Transverse colon (tissue), 4 donors: Measurements from ENCODE around the gene TBCD. TPM values are rescaled to one million over a fixed set of nuclear protein-coding genes. Genes with fewer than 3 reads are reported as not detected.

Source experiments
- DNase-seq: peaks from one replicate; pipeline ENCODE4 v3.0.0-alpha.2; 2019
- H3K27ac ChIP-seq, 4 donors: fragments of 200-600 bp; sonication (generic); 2 replicates each; pipeline ENCODE4 v1.5.1; 2016 to 2018; ENCODE audit warnings: inconsistent platforms in 4 of 4
- H3K27me3 ChIP-seq: fragments of 200-600 bp; sonication (generic); 2 replicates; pipeline ENCODE4 v1.5.1; 2017; ENCODE audit warnings: inconsistent platforms
- H3K36me3 ChIP-seq, 4 donors: fragments of 200-600 bp; sonication (generic); 2 replicates each; pipeline ENCODE4 v1.5.1; 2017 to 2019; ENCODE audit warnings: inconsistent platforms in 4 of 4
- H3K4me1 ChIP-seq, 4 donors: fragments of 200-600 bp; sonication (generic); 2 replicates each; pipeline ENCODE4 v1.5.1; 2017 to 2020; ENCODE audit warnings: inconsistent platforms in 4 of 4
- H3K4me3 ChIP-seq, 4 donors: fragments of 200-600 bp; sonication (generic); 1 replicate in 1 of 4; 2 replicates in 3 of 4; pipeline versions ENCODE4 v1.5.1 to v1.6.1; 2017 to 2019; ENCODE audit warnings: inconsistent platforms in 4 of 4
- H3K9me3 ChIP-seq, 2 donors: fragments of 200-600 bp; sonication (generic); 2 replicates each; pipeline ENCODE4 v1.5.1; 2017 to 2019; ENCODE audit warnings: inconsistent platforms in 2 of 2
- CTCF ChIP-seq, 5 experiments: fragments of 200-600 bp in 3 of 5; fragments of 450-650 bp in 2 of 5; sonication (generic) in 3 of 5; IDR thresholded peaks; 1 replicate in 2 of 5; 2 replicates in 3 of 5; pipeline ENCODE4 v1.5.1; 2016 to 2017; ENCODE audit warnings: antibody characterized with exemption in 5 of 5, inconsistent platforms in 3 of 5, mild to moderate bottlenecking in 2 of 5, moderate library complexity in 1 of 5
- EP300 ChIP-seq: sonication (generic); formaldehyde crosslinking; IDR thresholded peaks from one replicate; pipeline ENCODE4 v1.6.1; 2017; ENCODE audit warnings: antibody characterized with exemption, low read depth
- POLR2A ChIP-seq: fragments of 450-650 bp; IDR thresholded peaks from one replicate; pipeline ENCODE4 v1.6.1; 2016; ENCODE audit warnings: antibody characterized with exemption, mild to moderate bottlenecking, moderate library complexity
- POLR2AphosphoS5 ChIP-seq, 3 donors: sonication (generic); formaldehyde crosslinking; IDR thresholded peaks; one replicate each; pipeline ENCODE4 v1.6.1; 2016; ENCODE audit warnings: antibody characterized with exemption in 3 of 3
- WGBS, 2 donors: methylation state at CpG; one replicate each; pipeline ENCODE4 v1.1.5; 2018; ENCODE audit warnings: low coverage in 1 of 2; 5-methylcytosine and 5-hydroxymethylcytosine counted together
- in situ Hi-C, 4 donors: fragments of 200-750 bp; cut with MboI; loops; one replicate each; pipeline versions ENCODE4 v1.15.0 to v1.15.1; 2017; ENCODE audit warnings: low sequenced_read_pairs in 3 of 4, low pct_ligation_motif_present in 1 of 4, low pct_unique_long_range_greater_than_20kb in 1 of 4
- intact Hi-C: fragments of 100-400 bp; cut with DNase I; formaldehyde crosslinking; loops from one replicate; pipeline ENCODE4 v1.15.1; 2023; ENCODE audit warnings: low total_unique reads
- total RNA-seq, 4 donors: library from RNA; depleted of rRNA; stranded (reverse); fragments of >200 nt; gene quantifications; one replicate each; pipeline ENCODE4 v1.1.0, GENCODE V29; 2016

TBCD gene
- total RNA-seq, 4 donors from 2014 or later = 38.6 to 104 (median 39.8) TPM

DNA sequence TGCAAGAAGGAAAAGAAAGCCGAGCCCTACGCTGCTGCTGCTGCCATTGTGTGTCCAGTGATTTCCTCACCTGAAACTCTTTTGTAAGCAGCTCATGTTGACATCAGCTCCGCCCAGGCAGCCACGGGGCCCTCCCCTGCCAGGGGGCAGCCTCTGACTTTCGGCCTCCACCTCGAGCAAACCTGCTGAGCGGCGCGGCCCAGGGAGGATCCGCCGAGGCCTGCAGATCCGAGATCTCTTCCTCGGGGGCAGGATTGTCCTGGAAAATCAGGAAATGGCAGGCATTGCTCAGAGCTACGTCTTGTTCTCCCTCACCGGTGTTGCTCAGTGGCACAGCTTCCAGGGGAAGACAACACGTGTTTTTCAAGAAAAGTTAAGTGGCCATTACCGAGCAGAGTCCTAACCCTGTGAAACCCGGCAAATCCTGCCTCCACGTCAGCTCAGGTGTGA, 123.6 kb downstream of the TBCD start:
- peak overlapping the region in 1 of 4 donors; percentile 71 for H3K27ac ChIP-seq
- intact Hi-C loops = no loop called here
- peaks cover 4 to 22% (median 13%) of the 10 kb centered on the region in 4 donors for H3K4me1 ChIP-seq
- in situ Hi-C loops = no loop called here
- H3K9me3 ChIP-seq = no peaks in the 10 kb centered on the region
- H3K4me3 ChIP-seq = no peak overlapping the region
- peaks cover 0 to 5% (median 0%) of the 10 kb centered on the region in 4 donors for H3K36me3 ChIP-seq
- H3K27me3 ChIP-seq = no peaks in the 10 kb centered on the region
- no peak for DNase-seq
- 91 to 97% methylated on average over 8 to 19 of the region's 19 CpGs for WGBS, 2 donors
- TF ChIP-seq EP300 (no peak), POLR2A (no peak), CTCF (IDR thresholded peaks at IDR 0.05) (no peak), POLR2AphosphoS5 (IDR thresholded peaks at IDR 0.05) (no peak)

GRCh38 chr17:82876149-82876548, 124.3 kb downstream of the TBCD start:
- intact Hi-C loops (no loop called here), in situ Hi-C loops (no loop called here)
- Histone ChIP-seq H3K4me1 (peaks cover 4 to 27% (median 13%) of the 10 kb centered on the region in 4 donors), H3K9me3 (no peaks in the 10 kb centered on the region), H3K27ac (peak overlapping the region; percentile 63 to 72 (median 68)), H3K27me3 (no peaks in the 10 kb centered on the region), H3K36me3 (peaks cover 0 to under 1% (median 0%) of the 10 kb centered on the region in 4 donors), H3K4me3 (no peak overlapping the region)
- TF ChIP-seq POLR2AphosphoS5 (IDR thresholded peaks at IDR 0.05) = peak; percentile 23 to 45 (median 24)
- no peak for TF ChIP-seq EP300
- DNase-seq = no peak
- WGBS, 2 donors = 59 to 76% methylated on average over 18 of the region's 18 CpGs

GRCh38 chr17:82876602-82877379, 124.9 kb downstream of the TBCD start:
- no peaks in the 10 kb centered on the region for H3K36me3 ChIP-seq
- H3K27ac ChIP-seq = peak overlapping the region; percentile 63 to 72 (median 68)
- intact Hi-C loops (no loop called here), in situ Hi-C loops (no loop called here)
- H3K4me1 ChIP-seq = peaks cover 4 to 34% (median 19%) of the 10 kb centered on the region in 4 donors
- no peaks in the 10 kb centered on the region for H3K9me3 ChIP-seq
- peak; percentile 78 for DNase-seq
- 21 to 34% methylated on average over 12 to 14 of the region's 14 CpGs for WGBS, 2 donors
- no peaks in the 10 kb centered on the region for H3K27me3 ChIP-seq
- TF ChIP-seq POLR2AphosphoS5 (IDR thresholded peaks at IDR 0.05) (peak; percentile 18 to 47 (median 24)), POLR2A (no peak), CTCF (IDR thresholded peaks at IDR 0.05) (peak in 4 of 5 experiments; percentile 40 to 64 (median 57))
- no peak overlapping the region for H3K4me3 ChIP-seq

DNA sequence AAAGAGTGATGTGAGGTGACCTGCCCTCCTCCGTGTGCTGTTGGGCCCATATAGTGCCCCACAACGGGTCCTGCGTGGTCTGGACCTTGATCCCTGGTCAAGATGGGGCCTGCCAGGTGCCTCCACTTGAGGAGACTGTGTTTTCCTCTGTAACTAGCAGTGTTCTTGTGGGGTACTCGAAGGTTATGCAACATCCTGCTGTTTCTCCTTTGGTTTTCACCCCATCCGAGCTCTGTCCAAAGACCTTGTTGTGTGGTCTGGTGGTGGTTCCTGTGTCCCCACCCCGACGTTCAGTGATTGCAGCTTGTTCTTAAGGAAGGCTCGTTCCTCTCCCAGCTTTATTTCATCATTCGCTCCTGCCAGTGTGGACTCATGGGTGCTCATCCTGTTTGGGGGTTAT, 126.7 kb downstream of the TBCD start:
- peaks cover 4 to 47% (median 34%) of the 10 kb centered on the region in 4 donors for H3K4me1 ChIP-seq
- intact Hi-C loops = no loop called here
- WGBS, 2 donors = 70 to 73% methylated on average over 5 to 9 of the region's 9 CpGs

More for the DNA sequence above, 126.7 kb downstream of the TBCD start:
- TF ChIP-seq POLR2AphosphoS5 (IDR thresholded peaks at IDR 0.05) (no peak), POLR2A (no peak), EP300 (no peak), CTCF (IDR thresholded peaks at IDR 0.05) (no peak)
- Histone ChIP-seq H3K4me3 (no peak overlapping the region), H3K9me3 (no peaks in the 10 kb centered on the region), H3K36me3 (no peaks in the 10 kb centered on the region), H3K27ac (no peak overlapping the region), H3K27me3 (no peaks in the 10 kb centered on the region)
- in situ Hi-C loops = no loop called here
- DNase-seq = no peak
